B cell (primary cell): Measurements from ENCODE around the gene ZIC4. TPM values are rescaled to one million over a fixed set of nuclear protein-coding genes. Genes with fewer than 3 reads are reported as not detected.

Experiments
- ATAC-seq: fragments of 200-7000 bp; cut with Tn5 transposase; one replicate; pipeline ENCODE4 v1.10.0; 2021; ENCODE audit warnings: low read depth, mild to moderate bottlenecking, moderate number of reproducible peaks, moderate library complexity
- CTCF ChIA-PET: fragments of 350-600 bp; sonication (Branson Sonifier 250); formaldehyde crosslinking; loops from one replicate; lab custom pipeline; 2021; ENCODE audit warnings: antibody characterized with exemption, inconsistent platforms; lab: Charles Lee
- POLR2A ChIA-PET: fragments of 350-600 bp; sonication (Branson Sonifier 250); formaldehyde crosslinking; loops from one replicate; lab custom pipeline; 2021; ENCODE audit warnings: antibody characterized with exemption; lab: Charles Lee
- DNase-seq: peaks from one replicate; pipeline ENCODE4 v3.0.0; 2013
- H2AFZ ChIP-seq: 2 replicates; pipeline ENCODE4 v1.6.1; 2012; ENCODE audit warnings: mild to moderate bottlenecking, low read depth, low read length; ENCODE audit not compliant: insufficient read depth, poor library complexity, severe bottlenecking
- H3K27ac ChIP-seq, 2 donors: 1 replicate in 1 of 2; 2 replicates in 1 of 2; pipeline ENCODE4 v1.5.1; 2012 to 2013; ENCODE audit warnings: low read length in 2 of 2, mild to moderate bottlenecking in 2 of 2, moderate library complexity in 1 of 2
- H3K27me3 ChIP-seq, 4 experiments: fragments of 200-600 bp in 1 of 4; sonication (generic) in 1 of 4; replicated peaks in 1 of 4; 1 replicate in 2 of 4; 2 replicates in 2 of 4; pipeline versions ENCODE4 v1.6.1 to v1.7.0; 2013 to 2016; ENCODE audit warnings: low read length in 3 of 4, mild to moderate bottlenecking in 2 of 4, mixed read lengths in 1 of 4, moderate library complexity in 1 of 4; ENCODE audit not compliant: insufficient read depth in 4 of 4, control insufficient read depth in 3 of 4; ENCODE audit errors: control extremely low read depth in 1 of 4
- H3K36me3 ChIP-seq, 2 experiments: replicated peaks in 1 of 2; 1 replicate in 1 of 2; 2 replicates in 1 of 2; pipeline versions ENCODE4 v1.6.1 to v1.7.1; 2013; ENCODE audit warnings: low read length in 1 of 2; ENCODE audit not compliant: insufficient read depth in 2 of 2, control insufficient read depth in 1 of 2; ENCODE audit errors: control extremely low read depth in 1 of 2, extremely low read depth in 1 of 2
- H3K4me1 ChIP-seq, 2 donors: fragments of 200-600 bp in 1 of 2; sonication (generic) in 1 of 2; 1 replicate in 1 of 2; 2 replicates in 1 of 2; pipeline versions ENCODE4 v1.5.1 to v1.6.1; 2013 to 2017; ENCODE audit warnings: low read length in 2 of 2; ENCODE audit not compliant: control insufficient read depth in 2 of 2, insufficient read depth in 2 of 2
- H3K4me2 ChIP-seq: replicated peaks from 2 replicates; pipeline ENCODE3; 2012; ENCODE audit warnings: mild to moderate bottlenecking, low read depth, low read length; ENCODE audit not compliant: poor library complexity, severe bottlenecking
- H3K4me3 ChIP-seq, 5 experiments: fragments of 200-600 bp in 1 of 5; sonication (generic) in 1 of 5; 1 replicate in 3 of 5; 2 replicates in 2 of 5; pipeline versions ENCODE4 v1.5.1 to v1.7.0; 2011 to 2016; ENCODE audit warnings: low read length in 4 of 5, mild to moderate bottlenecking in 4 of 5, low read depth in 2 of 5, control low read depth in 1 of 5, moderate library complexity in 1 of 5; ENCODE audit not compliant: insufficient read depth in 1 of 5; ENCODE audit errors: control extremely low read depth in 1 of 5, extremely low read depth in 1 of 5
- H3K79me2 ChIP-seq: fragments of 200-600 bp; sonication (generic); one replicate; pipeline ENCODE4 v1.6.0; 2016; ENCODE audit warnings: low read length; ENCODE audit not compliant: control insufficient read depth, insufficient read depth
- H3K9ac ChIP-seq: fragments of 200-600 bp; sonication (generic); 2 replicates; pipeline ENCODE4 v1.6.1; 2017; ENCODE audit warnings: mild to moderate bottlenecking, low read length, moderate library complexity
- H3K9me3 ChIP-seq, 3 donors: one replicate each; pipeline versions ENCODE4 v1.6.1 to v1.7.1; 2013; ENCODE audit warnings: low read length in 2 of 3; ENCODE audit not compliant: control insufficient read depth in 2 of 3, insufficient read depth in 1 of 3; ENCODE audit errors: control extremely low read depth in 1 of 3
- H4K20me1 ChIP-seq: 2 replicates; pipeline ENCODE4 v1.6.0; 2012; ENCODE audit warnings: mild to moderate bottlenecking, low read length; ENCODE audit not compliant: insufficient read depth, control insufficient read depth, poor library complexity, severe bottlenecking
- H3K27ac Mint-ChIP-seq: one replicate; pipeline ENCODE4 v1.8.0; 2021; ENCODE audit warnings: mixed read lengths
- H3K27me3 Mint-ChIP-seq: one replicate; pipeline ENCODE4 v1.8.0; 2021; ENCODE audit warnings: mixed read lengths
- H3K4me1 Mint-ChIP-seq: one replicate; pipeline ENCODE4 v1.8.0; 2021; ENCODE audit warnings: mixed read lengths
- H3K4me3 Mint-ChIP-seq: one replicate; pipeline ENCODE4 v1.8.0; 2021; ENCODE audit warnings: mixed read lengths
- H3K9me3 Mint-ChIP-seq: one replicate; pipeline ENCODE4 v1.8.0; 2022; ENCODE audit warnings: mixed read lengths; ENCODE audit not compliant: insufficient read depth
- CTCF ChIP-seq: fragments of 200-600 bp; IDR thresholded peaks from one replicate; pipeline ENCODE4 v1.8.0; 2022; ENCODE audit warnings: antibody characterized with exemption, mild to moderate bottlenecking
- EZH2 ChIP-seq: IDR thresholded peaks from 2 replicates; pipeline ENCODE4 v1.6.1; 2012; ENCODE audit warnings: borderline replicate concordance, low read depth, mild to moderate bottlenecking, moderate library complexity, low read length; ENCODE audit not compliant: insufficient read depth, poor library complexity, severe bottlenecking
- WGBS: methylation state at CpG from one replicate; pipeline ENCODE4 v1.1.5; 2013; ENCODE audit warnings: missing lambda C conversion rate; ENCODE audit not compliant: insufficient coverage; 5-methylcytosine and 5-hydroxymethylcytosine counted together
- intact Hi-C: fragments of 100-400 bp; cut with micrococcal nuclease; formaldehyde crosslinking; loops from one replicate; pipeline ENCODE4 v1.10.0; 2022
- polyA plus RNA-seq: library from polyadenylated mRNA; depleted of rRNA; stranded (reverse); fragments of >200 nt; gene quantifications from 2 replicates; pipeline ENCODE4 v1.2.3, GENCODE V29; 2012
- total RNA-seq, 2 donors: library from RNA; stranded (reverse); fragments of 120-200 nt in 1 of 2; gene quantifications; 1 replicate in 1 of 2; 2 replicates in 1 of 2; pipeline versions ENCODE4 v1.2.3 to v1.2.4, GENCODE V29; 2013 to 2022

The ZIC4 gene
- total and polyA plus RNA-seq, 2 donors (not counting 1 experiment from before 2014, with no cell fraction given), result not detected

GRCh38 chr3:147416931-147417330 is 10.6 kb upstream of the ZIC4 start:
- POLR2A ChIA-PET, result no interaction called here
- Mint-ChIP-seq H3K4me3 (no peak overlapping the region), H3K4me1 (peaks cover 16% of the 10 kb centered on the region), H3K27ac (no peak overlapping the region), H3K9me3 (peaks cover 5% of the 10 kb centered on the region), H3K27me3 (peaks cover 73% of the 10 kb centered on the region)
- H3K27me3 ChIP-seq, result peaks cover 2 to 69% (median 51%) of the 10 kb centered on the region in 4 experiments
- no peak for ATAC-seq
- no peak overlapping the region for H2AFZ ChIP-seq
- H4K20me1 ChIP-seq, result no peaks in the 10 kb centered on the region
- H3K27ac ChIP-seq, result no peak overlapping the region
- DNase-seq, result no peak
- H3K4me1 ChIP-seq, result peaks cover 16 to 17% of the 10 kb centered on the region in 2 donors
- intact Hi-C loops, result no loop called here
- CTCF ChIA-PET, result no interaction called here
- peaks cover 0 to 38% (median 0%) of the 10 kb centered on the region in 3 donors for H3K9me3 ChIP-seq
- TF ChIP-seq CTCF, result no peak
- no peak for TF ChIP-seq EZH2
- no CpG with 5 or more reads among the region's 1 CpG for WGBS
- no peak overlapping the region for H3K4me2 ChIP-seq
- H3K36me3 ChIP-seq, result no peaks in the 10 kb centered on the region
- no peaks in the 10 kb centered on the region for H3K79me2 ChIP-seq
- H3K9ac ChIP-seq, result no peak overlapping the region
- H3K4me3 ChIP-seq, result no peak overlapping the region

- H2AFZ ChIP-seq, result no peak overlapping the region
- no peak for TF ChIP-seq EZH2
- no peak for TF ChIP-seq CTCF
- peaks cover 2 to 69% (median 58%) of the 10 kb centered on the region in 4 experiments for H3K27me3 ChIP-seq
- H3K27ac ChIP-seq, result no peak overlapping the region
- H3K4me1 ChIP-seq, result peaks cover 21 to 24% of the 10 kb centered on the region in 2 donors
- H3K4me3 ChIP-seq, result no peak overlapping the region
- H3K79me2 ChIP-seq, result no peaks in the 10 kb centered on the region
- ATAC-seq (no peak), DNase-seq (no peak)
- intact Hi-C loops, result no loop called here
- 20% methylated on average over 1 of the region's 2 CpGs for WGBS
- no peak overlapping the region for H3K27ac Mint-ChIP-seq
- no peak overlapping the region for H3K4me2 ChIP-seq
- H3K36me3 ChIP-seq, result no peaks in the 10 kb centered on the region
- ChIA-PET CTCF (no interaction called here), POLR2A (no interaction called here)
- no peak overlapping the region for H3K9ac ChIP-seq
- H3K9me3 ChIP-seq, result peaks cover 0 to 38% (median 0%) of the 10 kb centered on the region in 3 donors
- H3K9me3 Mint-ChIP-seq, result peaks cover 5% of the 10 kb centered on the region
- no peaks in the 10 kb centered on the region for H4K20me1 ChIP-seq
- no peak overlapping the region for H3K4me3 Mint-ChIP-seq
- peaks cover 77% of the 10 kb centered on the region for H3K27me3 Mint-ChIP-seq
- peaks cover 18% of the 10 kb centered on the region for H3K4me1 Mint-ChIP-seq
Observed at GRCh38 chr3:147415874-147416273, 9.5 kb upstream of the ZIC4 start.
